HL-60 (cell line): ENCODE measurements around the gene ARHGAP24.

Experiments
- GABPA ChIP-seq: IDR thresholded peaks from 2 replicates; pipeline ENCODE4 v1.6.1; 2012; ENCODE audit warnings: low read depth
- POLR2AphosphoS5 ChIP-seq: IDR thresholded peaks from 2 replicates; pipeline ENCODE4 v1.6.1; 2012; ENCODE audit warnings: low read depth
- SPI1 ChIP-seq: IDR thresholded peaks from 2 replicates; pipeline ENCODE4 v1.6.1; 2012; ENCODE audit warnings: low read depth, mild to moderate bottlenecking, borderline replicate concordance
- TF ChIP-seq, protein P1 (sequence below): IDR thresholded peaks from one replicate; pipeline ENCODE4 v1.5.1; 2011; ENCODE audit warnings: low read length, control low read depth, inconsistent platforms; ENCODE audit not compliant: insufficient read depth
- TF ChIP-seq, protein P2 (sequence below): IDR thresholded peaks from 2 replicates; pipeline ENCODE4 v1.6.1; 2012; ENCODE audit warnings: low read depth; ENCODE audit not compliant: insufficient replicate concordance

DNA sequence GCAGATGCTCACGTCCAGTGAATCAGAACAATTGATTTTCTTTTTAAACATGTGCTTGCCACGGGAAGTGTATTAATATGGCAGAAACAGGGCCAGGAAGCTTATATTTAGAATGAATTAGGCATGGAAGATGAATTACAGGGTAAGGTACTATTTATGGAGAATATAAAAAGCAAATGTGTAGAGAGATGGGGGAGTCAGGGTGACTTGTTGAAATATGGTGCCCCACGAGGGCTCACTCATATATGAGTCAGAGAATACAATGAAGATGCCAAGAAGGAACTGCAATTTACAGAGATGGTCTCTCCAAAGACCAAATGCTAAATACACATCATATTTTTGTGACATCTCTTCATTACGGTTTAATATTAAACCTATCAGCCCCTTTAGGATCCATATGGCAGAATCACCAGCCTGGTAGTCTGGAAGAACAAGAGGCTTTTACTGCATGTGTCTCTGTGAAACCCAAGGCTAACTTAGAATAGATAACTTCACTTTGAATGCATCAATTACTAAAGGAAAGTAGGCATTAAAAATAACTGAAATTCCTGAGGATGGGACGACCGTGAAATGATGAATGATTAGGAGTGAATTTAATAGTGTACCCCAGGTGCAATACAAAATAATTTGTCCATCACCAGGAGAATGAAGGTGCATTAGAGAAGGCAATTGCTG is 385.3 kb downstream of the ARHGAP24 start:
- TF ChIP-seq, protein P1, sequence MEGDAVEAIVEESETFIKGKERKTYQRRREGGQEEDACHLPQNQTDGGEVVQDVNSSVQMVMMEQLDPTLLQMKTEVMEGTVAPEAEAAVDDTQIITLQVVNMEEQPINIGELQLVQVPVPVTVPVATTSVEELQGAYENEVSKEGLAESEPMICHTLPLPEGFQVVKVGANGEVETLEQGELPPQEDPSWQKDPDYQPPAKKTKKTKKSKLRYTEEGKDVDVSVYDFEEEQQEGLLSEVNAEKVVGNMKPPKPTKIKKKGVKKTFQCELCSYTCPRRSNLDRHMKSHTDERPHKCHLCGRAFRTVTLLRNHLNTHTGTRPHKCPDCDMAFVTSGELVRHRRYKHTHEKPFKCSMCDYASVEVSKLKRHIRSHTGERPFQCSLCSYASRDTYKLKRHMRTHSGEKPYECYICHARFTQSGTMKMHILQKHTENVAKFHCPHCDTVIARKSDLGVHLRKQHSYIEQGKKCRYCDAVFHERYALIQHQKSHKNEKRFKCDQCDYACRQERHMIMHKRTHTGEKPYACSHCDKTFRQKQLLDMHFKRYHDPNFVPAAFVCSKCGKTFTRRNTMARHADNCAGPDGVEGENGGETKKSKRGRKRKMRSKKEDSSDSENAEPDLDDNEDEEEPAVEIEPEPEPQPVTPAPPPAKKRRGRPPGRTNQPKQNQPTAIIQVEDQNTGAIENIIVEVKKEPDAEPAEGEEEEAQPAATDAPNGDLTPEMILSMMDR = no peak
- no peak for TF ChIP-seq GABPA
- no peak for TF ChIP-seq POLR2AphosphoS5
- TF ChIP-seq, protein P2, sequence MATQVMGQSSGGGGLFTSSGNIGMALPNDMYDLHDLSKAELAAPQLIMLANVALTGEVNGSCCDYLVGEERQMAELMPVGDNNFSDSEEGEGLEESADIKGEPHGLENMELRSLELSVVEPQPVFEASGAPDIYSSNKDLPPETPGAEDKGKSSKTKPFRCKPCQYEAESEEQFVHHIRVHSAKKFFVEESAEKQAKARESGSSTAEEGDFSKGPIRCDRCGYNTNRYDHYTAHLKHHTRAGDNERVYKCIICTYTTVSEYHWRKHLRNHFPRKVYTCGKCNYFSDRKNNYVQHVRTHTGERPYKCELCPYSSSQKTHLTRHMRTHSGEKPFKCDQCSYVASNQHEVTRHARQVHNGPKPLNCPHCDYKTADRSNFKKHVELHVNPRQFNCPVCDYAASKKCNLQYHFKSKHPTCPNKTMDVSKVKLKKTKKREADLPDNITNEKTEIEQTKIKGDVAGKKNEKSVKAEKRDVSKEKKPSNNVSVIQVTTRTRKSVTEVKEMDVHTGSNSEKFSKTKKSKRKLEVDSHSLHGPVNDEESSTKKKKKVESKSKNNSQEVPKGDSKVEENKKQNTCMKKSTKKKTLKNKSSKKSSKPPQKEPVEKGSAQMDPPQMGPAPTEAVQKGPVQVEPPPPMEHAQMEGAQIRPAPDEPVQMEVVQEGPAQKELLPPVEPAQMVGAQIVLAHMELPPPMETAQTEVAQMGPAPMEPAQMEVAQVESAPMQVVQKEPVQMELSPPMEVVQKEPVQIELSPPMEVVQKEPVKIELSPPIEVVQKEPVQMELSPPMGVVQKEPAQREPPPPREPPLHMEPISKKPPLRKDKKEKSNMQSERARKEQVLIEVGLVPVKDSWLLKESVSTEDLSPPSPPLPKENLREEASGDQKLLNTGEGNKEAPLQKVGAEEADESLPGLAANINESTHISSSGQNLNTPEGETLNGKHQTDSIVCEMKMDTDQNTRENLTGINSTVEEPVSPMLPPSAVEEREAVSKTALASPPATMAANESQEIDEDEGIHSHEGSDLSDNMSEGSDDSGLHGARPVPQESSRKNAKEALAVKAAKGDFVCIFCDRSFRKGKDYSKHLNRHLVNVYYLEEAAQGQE = no peak
- TF ChIP-seq SPI1 = no peak
